ENCODE measurements around the gene C1orf141. TPM values are rescaled to one million over a fixed set of nuclear protein-coding genes. Genes with fewer than 3 reads are reported as not detected.

The C1orf141 gene
- total RNA-seq, 1 donor from 2014 or later: not detected

DNA sequence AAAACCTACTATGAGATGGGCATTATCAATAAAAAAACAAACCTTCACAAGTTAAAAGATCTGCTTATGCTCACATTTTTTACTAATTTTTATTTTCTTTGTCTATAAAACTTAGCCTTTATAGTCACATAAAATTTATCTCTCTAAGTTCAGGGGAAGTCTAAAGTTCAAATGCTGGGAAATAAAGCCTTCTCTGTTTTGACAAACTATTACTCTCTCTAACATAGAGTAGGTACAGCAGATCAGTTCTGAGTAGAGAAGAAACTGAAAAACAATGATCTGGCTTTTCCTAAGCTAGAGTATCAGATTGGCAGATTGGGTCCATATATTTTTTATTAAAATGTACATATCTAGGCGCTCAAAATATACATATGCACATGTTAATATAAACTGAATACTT, 31.2 kb downstream of the C1orf141 start:
- Mint-ChIP-seq H3K27ac (ENCODE audit: unreplicated experiment) (no peak overlapping the region), H3K36me3 (ENCODE audit: unreplicated experiment) (no peaks in the 10 kb centered on the region), H3K4me1 (ENCODE audit: low read depth, unreplicated experiment) (no peaks in the 10 kb centered on the region), H3K27me3 (ENCODE audit: unreplicated experiment) (peaks cover 1% of the 10 kb centered on the region), H3K4me3 (ENCODE audit: unreplicated experiment) (no peak overlapping the region), H3K9me3 (ENCODE audit: unreplicated experiment) (no peaks in the 10 kb centered on the region)
- TF ChIP-seq CTCF (IDR thresholded peaks at IDR 0.05; ENCODE audit: partially characterized antibody, unreplicated experiment): no peak
- DNase-seq: no peak

- H3K27ac Mint-ChIP-seq (ENCODE audit: unreplicated experiment): no peak overlapping the region
- no peak for TF ChIP-seq CTCF (IDR thresholded peaks at IDR 0.05; ENCODE audit: partially characterized antibody, unreplicated experiment)
- no peak for DNase-seq
- no peak overlapping the region for H3K4me3 Mint-ChIP-seq (ENCODE audit: unreplicated experiment)
- no peaks in the 10 kb centered on the region for H3K9me3 Mint-ChIP-seq (ENCODE audit: unreplicated experiment)
- H3K27me3 Mint-ChIP-seq (ENCODE audit: unreplicated experiment): peaks cover 1% of the 10 kb centered on the region
- no peaks in the 10 kb centered on the region for H3K36me3 Mint-ChIP-seq (ENCODE audit: unreplicated experiment)
- no peaks in the 10 kb centered on the region for H3K4me1 Mint-ChIP-seq (ENCODE audit: low read depth, unreplicated experiment)
Measured at GRCh38 chr1:67100833-67101232, 33.9 kb downstream of the C1orf141 start.

GRCh38 chr1:67097305-67097704, 37.5 kb downstream of the C1orf141 start:
- Mint-ChIP-seq H3K9me3 (ENCODE audit: unreplicated experiment) (no peaks in the 10 kb centered on the region), H3K4me3 (ENCODE audit: unreplicated experiment) (no peak overlapping the region), H3K4me1 (ENCODE audit: low read depth, unreplicated experiment) (no peaks in the 10 kb centered on the region), H3K36me3 (ENCODE audit: unreplicated experiment) (no peaks in the 10 kb centered on the region), H3K27me3 (ENCODE audit: unreplicated experiment) (peaks cover 1% of the 10 kb centered on the region), H3K27ac (ENCODE audit: unreplicated experiment) (no peak overlapping the region)
- TF ChIP-seq CTCF (IDR thresholded peaks at IDR 0.05; ENCODE audit: partially characterized antibody, unreplicated experiment): no peak
- DNase-seq: no peak

DNA sequence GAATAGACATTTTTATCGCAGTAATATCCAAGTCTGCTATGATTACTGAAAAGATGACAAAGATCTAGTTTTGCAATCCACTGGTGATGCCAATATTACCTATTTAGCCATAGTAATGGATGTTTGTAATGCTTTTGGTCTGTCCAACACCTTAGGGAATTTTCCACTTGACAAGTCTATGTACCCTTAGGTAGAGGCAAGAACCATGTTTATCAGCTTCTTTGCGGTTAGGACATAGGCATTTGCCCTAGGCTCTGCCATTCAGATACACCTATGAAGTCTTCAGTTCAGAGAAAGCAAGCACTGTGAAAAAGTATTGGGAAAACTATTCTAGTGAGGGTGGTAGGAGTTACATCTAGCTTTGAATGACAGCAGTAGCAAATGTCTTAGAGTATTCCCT, 40.6 kb downstream of the C1orf141 start:
- H3K4me3 Mint-ChIP-seq (ENCODE audit: unreplicated experiment): no peak overlapping the region
- TF ChIP-seq CTCF (IDR thresholded peaks at IDR 0.05; ENCODE audit: partially characterized antibody, unreplicated experiment): no peak
- DNase-seq: no peak
- no peak overlapping the region for H3K27ac Mint-ChIP-seq (ENCODE audit: unreplicated experiment)
- peaks cover 1% of the 10 kb centered on the region for H3K27me3 Mint-ChIP-seq (ENCODE audit: unreplicated experiment)
- H3K36me3 Mint-ChIP-seq (ENCODE audit: unreplicated experiment): no peaks in the 10 kb centered on the region
- no peaks in the 10 kb centered on the region for H3K9me3 Mint-ChIP-seq (ENCODE audit: unreplicated experiment)
- no peaks in the 10 kb centered on the region for H3K4me1 Mint-ChIP-seq (ENCODE audit: low read depth, unreplicated experiment)

DNA sequence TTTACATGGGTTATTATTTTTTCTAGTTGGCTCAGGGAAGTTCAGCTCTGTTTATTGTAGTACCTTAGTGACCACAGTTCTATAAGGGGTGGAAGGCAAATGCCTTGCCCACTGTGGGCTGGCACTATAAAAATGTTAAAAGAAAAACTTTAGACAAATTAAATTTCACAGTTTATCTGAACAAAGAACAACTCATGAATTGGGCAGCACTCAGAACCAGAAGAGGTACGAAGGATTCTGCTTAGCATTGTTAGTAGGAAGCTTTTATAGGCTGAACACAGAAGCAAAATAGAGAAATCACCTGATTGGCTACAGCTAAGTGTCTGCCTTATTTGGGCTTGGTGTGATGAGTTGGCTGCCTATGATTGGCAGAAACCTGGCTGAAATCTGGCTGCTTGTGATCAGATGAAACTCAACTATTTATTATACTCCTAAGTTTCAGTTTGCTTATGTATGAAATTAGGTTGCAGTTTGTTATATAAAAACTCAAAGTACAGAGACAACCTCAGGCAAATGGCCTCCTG, 45.0 kb downstream of the C1orf141 start:
- no peaks in the 10 kb centered on the region for H3K36me3 Mint-ChIP-seq (ENCODE audit: unreplicated experiment)
- no peak overlapping the region for H3K27ac Mint-ChIP-seq (ENCODE audit: unreplicated experiment)

More for the DNA sequence above, 45.0 kb downstream of the C1orf141 start:
- no peak for DNase-seq
- no peaks in the 10 kb centered on the region for H3K4me1 Mint-ChIP-seq (ENCODE audit: low read depth, unreplicated experiment)
- H3K9me3 Mint-ChIP-seq (ENCODE audit: unreplicated experiment): peaks cover under 1% of the 10 kb centered on the region
- H3K27me3 Mint-ChIP-seq (ENCODE audit: unreplicated experiment): no peaks in the 10 kb centered on the region
- H3K4me3 Mint-ChIP-seq (ENCODE audit: unreplicated experiment): no peak overlapping the region
- no peak for TF ChIP-seq CTCF (IDR thresholded peaks at IDR 0.05; ENCODE audit: partially characterized antibody, unreplicated experiment)
